GM18873 (cell line): ENCODE measurements around the gene NSD1.
A peak's percentile ranks its signal among the peaks of the same experiment; 100 is the strongest.

Source experiments
- ATAC-seq: cut with Tn5 transposase; IDR thresholded peaks from one replicate; pipeline ENCODE4 v1.9.1; 2021; ENCODE audit warnings: mild to moderate bottlenecking, moderate library complexity, moderate number of reproducible peaks; ENCODE audit not compliant: unreplicated experiment, low FRiP score

Gene NSD1

GRCh38 chr5:177133096-177133852, at the start of gene NSD1:
Gene NSD1, plus strand, starts transcription at chr5:177133773. Its CDS starts 1,331 bp downstream, at chr5:177135104.
- ATAC-seq: peak; percentile 44

GRCh38 chr5:177084175-177084574, 49.4 kb upstream of the NSD1 start:
- ATAC-seq: no peak

GRCh38 chr5:177085985-177086653, 47.5 kb upstream of the NSD1 start:
- no peak for ATAC-seq

- peak; percentile 49 for ATAC-seq
Observed at GRCh38 chr5:177086654-177087397, 46.7 kb upstream of the NSD1 start, which contains the start of gene FGFR4. Gene FGFR4, plus strand, starts transcription at chr5:177086915. Its CDS starts 2,688 bp downstream, at chr5:177089603.

- peak; percentile 8 for ATAC-seq
Observed at GRCh38 chr5:177087398-177088005, 46.1 kb upstream of the NSD1 start.

DNA sequence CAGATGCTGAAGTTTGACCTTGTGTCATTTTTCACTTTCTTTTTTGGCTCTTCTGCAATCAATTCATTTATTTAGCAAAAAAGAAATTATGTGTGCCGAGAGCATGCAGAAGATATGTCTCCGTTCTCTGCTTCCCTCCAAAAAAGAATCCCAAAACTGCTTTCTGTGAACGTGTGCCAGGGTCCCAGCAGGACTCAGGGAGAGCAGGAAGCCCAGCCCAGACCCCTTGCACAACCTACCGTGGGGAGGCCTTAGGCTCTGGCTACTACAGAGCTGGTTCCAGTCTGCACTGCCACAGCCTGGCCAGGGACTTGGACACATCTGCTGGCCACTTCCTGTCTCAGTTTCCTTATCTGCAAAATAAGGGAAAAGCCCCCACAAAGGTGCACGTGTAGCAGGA, 44.4 kb upstream of the NSD1 start:
- no peak for ATAC-seq

- no peak for ATAC-seq
Observed at GRCh38 chr5:177089825-177090641, 43.5 kb upstream of the NSD1 start.

GRCh38 chr5:177090813-177091212, 42.8 kb upstream of the NSD1 start:
- no peak for ATAC-seq

DNA sequence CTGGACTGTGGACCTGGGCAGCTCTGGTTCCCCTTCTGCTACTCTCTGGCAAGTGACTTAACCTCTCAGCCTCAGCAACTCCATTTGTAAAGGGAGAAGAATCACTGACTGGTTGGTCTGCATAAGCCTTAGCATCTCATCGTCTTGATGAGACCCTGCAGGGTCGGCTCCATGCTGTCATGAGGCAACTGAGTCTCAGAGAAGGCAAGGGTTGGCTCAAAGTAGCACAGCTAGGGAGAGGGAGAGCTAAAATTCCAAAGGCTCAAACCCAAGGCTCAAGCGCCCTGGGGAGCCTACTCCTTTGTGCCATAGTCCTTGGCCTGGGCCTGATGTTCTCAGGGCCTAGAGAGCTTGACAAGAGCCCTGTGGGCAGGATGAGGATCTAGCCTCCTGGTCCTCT, 42.3 kb upstream of the NSD1 start:
- no peak for ATAC-seq

DNA sequence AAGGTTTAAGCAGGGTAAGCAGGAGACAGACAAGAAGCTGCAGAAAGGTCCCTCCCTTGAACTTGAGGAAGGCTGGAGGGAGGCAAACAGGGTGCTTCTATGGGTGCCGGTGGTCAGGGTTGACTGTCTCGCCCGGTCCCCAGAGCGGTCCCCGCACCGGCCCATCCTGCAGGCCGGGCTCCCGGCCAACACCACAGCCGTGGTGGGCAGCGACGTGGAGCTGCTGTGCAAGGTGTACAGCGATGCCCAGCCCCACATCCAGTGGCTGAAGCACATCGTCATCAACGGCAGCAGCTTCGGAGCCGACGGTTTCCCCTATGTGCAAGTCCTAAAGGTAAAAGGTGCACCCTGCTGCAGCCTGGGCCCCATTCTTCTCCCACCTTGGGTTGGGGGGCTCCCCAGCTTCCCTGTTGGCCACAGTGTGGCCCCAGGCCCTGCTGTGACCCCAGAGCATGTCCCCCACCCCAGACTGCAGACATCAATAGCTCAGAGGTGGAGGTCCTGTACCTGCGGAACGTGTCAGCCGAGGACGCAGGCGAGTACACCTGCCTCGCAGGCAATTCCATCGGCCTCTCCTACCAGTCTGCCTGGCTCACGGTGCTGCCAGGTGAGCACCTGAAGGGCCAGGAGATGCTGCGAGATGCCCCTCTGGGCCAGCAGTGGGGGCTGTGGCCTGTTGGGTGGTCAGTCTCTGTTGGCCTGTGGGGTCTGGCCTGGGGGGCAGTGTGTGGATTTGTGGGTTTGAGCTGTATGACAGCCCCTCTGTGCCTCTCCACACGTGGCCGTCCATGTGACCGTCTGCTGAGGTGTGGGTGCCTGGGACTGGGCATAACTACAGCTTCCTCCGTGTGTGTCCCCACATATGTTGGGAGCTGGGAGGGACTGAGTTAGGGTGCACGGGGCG, 41.1 kb upstream of the NSD1 start:
- ATAC-seq: no peak

DNA sequence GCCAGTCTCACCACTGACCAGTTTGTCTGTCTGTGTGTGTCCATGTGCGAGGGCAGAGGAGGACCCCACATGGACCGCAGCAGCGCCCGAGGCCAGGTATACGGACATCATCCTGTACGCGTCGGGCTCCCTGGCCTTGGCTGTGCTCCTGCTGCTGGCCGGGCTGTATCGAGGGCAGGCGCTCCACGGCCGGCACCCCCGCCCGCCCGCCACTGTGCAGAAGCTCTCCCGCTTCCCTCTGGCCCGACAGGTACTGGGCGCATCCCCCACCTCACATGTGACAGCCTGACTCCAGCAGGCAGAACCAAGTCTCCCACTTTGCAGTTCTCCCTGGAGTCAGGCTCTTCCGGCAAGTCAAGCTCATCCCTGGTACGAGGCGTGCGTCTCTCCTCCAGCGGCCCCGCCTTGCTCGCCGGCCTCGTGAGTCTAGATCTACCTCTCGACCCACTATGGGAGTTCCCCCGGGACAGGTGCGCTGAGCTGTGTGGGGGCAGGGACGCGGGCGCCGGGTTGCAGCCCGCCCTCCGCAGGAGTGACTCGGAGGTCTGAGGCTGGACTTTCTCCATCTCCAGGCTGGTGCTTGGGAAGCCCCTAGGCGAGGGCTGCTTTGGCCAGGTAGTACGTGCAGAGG, 40.4 kb upstream of the NSD1 start:
- no peak for ATAC-seq

- ATAC-seq: no peak
Observed at GRCh38 chr5:177093803-177094202, 39.8 kb upstream of the NSD1 start.

DNA sequence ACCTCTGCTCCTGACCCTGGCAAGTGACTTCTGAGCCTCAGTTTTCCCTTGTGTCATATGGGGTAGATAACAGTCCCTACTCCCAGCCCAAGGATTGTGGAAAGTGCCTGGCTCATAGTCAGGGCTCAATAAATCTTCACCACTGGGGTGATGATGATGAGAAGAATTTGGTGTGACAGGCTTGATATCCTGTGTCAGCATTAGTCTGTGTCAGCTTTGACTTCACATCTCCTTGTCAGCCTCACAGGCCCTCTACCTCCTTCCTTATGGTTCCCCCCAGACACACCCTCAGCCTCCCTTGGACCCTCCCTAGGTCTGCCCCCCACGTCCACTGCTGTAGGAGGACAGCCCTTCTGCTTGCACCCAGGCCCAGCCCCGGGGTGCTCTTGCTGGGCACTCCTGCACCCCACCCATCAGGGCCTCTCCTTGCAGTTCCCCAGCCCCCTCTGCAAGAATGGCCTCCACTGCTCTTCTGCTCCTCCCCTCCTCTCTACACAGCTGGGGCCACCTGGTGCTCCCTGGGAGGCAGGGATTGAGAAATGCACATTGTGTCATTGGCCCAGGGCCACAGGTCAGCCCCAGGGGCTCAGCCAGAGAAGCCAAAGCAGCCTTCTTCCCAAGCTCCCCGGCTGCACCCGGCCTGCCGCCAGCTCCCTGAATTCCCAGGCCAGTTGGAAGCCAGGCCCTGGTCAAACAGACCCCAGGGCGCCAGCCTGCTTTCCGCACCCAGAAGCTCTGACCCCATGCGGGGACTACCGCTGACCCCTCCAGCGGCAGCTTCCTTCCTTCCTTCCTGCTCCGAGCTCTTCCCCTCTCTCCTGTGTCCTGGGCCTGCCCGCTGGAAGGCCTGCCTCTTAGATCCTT, 39.1 kb upstream of the NSD1 start:
- ATAC-seq: no peak

DNA sequence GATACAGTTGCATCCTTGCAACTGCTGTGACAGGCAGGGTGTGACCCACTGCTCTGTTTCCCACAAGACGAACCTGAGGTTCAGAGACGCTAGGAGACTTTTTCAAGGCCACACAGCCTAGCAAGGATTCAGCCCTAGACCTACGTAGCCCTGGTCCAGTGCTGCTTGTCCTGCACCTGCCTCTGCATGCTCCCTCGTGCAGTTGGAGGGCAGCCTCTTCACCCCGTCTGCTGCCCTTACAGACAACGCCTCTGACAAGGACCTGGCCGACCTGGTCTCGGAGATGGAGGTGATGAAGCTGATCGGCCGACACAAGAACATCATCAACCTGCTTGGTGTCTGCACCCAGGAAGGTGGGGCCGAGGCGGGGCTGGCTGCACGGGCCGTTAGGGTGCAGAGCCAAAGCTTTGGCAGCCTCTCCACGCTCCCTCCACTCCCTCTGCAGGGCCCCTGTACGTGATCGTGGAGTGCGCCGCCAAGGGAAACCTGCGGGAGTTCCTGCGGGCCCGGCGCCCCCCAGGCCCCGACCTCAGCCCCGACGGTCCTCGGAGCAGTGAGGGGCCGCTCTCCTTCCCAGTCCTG, 38.4 kb upstream of the NSD1 start:
- ATAC-seq: no peak

- ATAC-seq: no peak
Observed at GRCh38 chr5:177096162-177097015, 37.2 kb upstream of the NSD1 start.
